T-helper 22 cell (primary cell): ENCODE results near the gene GSK3A.
A peak's percentile ranks its signal among the peaks of the same experiment; 100 is the strongest.

Experiments
- DNase-seq: peaks from one replicate; pipeline ENCODE4 v3.0.0-alpha.2; 2020; ENCODE audit warnings: low read depth

Gene GSK3A

GRCh38 chr19:42242512-42243409, at the start of gene GSK3A:
Gene GSK3A (minus strand): TSS chr19:42242602. CDS start chr19:42242465, 137 bp downstream.
- peak; percentile 97 for DNase-seq

DNA sequence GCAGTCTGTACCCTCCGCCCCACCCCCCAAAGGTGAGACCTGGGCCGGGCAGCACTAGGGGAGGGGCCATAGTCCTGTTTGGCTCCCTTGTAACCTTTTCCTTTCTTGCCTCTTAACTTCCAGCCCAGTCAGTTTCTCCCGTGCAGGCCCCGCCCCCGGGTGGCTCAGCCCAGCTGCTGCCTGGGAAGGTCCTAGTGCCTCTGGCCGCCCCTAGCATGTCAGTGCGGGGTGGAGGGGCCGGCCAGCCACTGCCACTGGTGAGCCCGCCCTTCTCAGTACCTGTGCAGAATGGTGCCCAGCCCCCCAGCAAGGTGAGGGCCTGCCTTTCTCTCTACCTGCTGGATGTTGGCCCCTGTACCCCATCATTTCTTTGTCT, 49.0 kb upstream of the GSK3A start:
- no peak for DNase-seq

GRCh38 chr19:42290523-42291434, 48.4 kb upstream of the GSK3A start:
- DNase-seq, result no peak

DNA sequence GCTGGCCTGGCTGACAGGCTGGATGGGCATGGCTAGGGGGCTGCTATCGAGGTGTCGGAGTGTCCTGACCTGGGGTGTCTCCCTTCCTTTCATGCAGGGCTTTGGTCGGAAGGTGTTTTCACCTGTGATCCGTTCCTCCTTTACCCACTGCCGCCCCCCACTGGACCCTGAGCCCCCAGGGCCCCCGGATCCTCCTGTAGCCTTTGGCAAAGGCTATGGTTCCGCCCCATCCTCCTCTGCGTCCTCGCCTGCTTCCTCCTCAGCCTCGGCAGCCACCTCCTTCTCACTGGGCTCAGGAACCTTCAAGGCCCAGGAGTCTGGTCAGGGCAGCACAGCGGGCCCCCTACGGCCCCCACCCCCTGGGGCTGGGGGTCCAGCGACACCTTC, 47.7 kb upstream of the GSK3A start:
- DNase-seq, result no peak

- DNase-seq, result no peak
Observed at GRCh38 chr19:42289556-42290041, 47.2 kb upstream of the GSK3A start.

- DNase-seq, result no peak
Observed at GRCh38 chr19:42288881-42289555, 46.6 kb upstream of the GSK3A start.

DNA sequence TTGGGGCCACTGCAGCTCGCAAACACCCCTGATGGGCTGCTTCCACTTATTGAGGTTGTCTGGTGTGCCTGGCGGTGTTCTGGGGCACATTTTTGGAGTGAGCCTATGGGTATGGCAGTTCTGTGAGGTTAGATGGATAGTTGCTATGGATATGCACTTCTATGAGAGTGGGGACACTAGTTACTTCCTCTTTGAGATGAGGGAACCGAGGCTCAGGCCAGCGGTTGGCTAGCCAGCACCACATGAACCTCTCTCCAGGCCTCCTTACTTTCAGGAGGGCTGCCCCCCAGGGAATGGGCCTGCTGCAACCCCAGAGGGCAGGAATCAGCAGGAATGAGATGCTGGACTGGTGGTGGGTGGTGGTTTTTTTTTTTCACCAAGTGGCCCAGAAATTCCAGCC, 46.0 kb upstream of the GSK3A start:
- DNase-seq, result no peak

- no peak for DNase-seq
Observed at GRCh38 chr19:42287827-42288107, 45.4 kb upstream of the GSK3A start.

DNA sequence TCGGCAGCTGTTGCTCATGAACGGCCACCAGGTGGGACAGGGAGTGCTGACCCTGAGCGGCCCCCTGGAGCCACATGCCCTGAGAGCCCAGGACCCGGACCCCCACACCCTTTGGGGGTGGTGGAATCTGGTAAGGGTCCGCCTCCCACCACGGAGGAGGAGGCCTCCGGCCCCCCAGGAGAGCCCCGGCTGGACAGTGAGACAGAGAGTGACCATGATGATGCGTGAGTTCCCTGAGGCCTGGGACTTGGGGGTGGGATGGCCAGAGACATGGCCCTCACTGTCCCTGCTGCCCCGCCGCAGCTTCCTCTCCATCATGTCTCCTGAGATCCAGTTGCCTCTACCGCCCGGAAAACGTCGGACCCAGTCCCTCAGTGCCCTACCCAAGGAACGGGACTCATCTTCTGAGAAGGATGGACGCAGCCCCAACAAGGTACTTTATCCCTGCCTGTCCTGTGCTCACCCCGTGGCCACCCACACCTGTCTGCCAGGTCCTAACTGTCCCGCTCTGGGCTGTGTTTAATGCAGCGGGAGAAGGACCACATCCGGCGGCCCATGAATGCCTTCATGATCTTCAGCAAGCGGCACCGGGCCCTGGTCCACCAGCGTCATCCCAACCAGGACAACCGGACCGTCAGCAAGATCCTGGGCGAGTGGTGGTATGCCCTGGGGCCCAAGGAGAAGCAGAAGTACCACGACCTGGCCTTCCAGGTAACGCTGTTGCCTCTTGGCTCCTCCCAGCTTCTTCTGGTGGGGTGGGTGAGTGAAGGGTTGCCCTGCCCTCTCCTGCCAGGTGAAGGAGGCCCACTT, 44.8 kb upstream of the GSK3A start:
- DNase-seq, result no peak

DNA sequence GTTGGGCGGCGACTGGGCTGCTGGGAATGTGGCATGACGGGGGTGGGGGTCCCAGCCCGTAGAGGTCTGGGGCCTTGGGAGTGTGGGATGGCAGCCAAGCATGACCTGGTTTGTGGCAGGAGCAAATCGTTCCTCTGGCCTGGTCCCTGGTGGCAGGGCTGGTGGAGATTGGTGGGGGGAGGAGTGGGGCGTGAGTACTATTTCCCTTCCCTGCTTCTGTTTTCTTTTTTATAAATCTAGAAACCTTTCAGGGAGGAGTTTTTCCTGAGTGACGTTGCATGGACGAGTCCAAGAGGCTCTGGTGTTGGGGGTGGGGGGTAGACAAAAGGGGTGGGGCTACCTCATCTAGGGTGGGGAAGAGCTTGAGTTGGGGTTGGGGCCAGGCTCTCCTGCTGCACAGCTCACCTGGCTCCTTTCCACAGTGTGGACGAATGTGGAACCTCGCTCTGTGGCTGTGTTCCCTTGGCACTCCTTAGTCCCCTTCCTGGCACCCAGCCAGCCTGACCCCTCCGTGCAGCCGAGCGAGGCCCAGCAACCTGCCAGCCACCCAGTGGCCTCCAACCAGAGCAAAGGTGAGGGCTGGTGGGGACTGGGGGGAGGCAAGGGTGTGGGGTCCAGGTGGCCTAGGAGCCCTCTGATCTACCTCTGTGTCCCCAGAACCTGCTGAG, 44.1 kb upstream of the GSK3A start:
- DNase-seq, result no peak

DNA sequence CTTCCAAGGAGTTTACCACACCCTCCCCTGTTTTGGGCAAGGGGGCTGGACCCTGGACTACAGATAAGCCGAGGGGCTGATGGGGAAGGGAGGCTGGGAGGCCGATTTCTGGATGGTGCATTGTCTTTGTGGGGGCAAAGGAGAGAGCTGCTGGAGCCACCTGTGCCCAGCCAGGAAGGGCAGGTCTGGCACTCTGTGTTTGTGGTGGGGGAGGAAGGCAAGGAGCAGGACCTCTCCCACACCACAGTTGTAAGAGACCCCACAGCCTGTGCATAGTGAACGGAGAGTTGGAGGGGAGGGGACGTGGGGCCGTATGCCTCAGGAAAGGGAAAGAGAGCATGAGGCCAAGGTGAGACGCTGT, 43.6 kb upstream of the GSK3A start:
- no peak for DNase-seq

- DNase-seq, result no peak
Observed at GRCh38 chr19:42285541-42285941, 43.1 kb upstream of the GSK3A start.

DNA sequence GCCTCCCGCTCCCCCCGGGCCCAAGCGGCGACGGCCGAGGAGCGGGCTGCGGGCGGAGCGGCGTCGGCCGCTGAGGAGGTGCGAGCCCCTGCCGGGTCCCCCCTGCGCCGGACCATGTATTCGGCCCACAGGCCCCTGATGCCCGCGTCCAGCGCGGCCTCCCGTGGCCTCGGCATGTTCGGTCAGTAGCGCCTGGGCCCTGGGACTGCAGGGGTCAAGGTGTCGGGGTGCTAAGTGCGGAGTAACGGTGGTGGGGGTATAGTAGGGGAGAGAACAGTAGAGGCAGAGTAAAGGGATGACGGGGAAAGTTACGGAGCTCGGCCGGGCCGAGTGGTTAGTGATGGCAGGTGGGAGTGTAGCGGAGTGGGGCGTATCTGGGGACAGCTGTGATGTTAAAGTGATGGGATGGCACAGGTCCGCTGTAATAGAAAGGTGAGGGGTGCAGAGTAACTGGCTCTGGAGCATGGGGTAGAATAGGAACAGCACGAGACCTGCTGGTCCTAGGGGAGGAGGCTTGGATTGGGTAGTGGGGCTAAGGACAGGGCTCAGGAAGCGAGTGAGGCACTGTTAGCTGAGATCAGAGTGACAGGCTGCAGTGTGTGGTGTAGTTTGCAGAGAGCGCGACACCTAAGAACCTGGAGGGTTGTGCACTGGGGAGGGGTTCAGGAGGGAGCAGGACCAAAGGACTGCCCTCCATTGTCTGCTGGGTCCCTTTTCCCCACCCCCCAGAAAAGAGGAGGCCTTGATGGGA, 42.4 kb upstream of the GSK3A start:
- DNase-seq, result no peak

DNA sequence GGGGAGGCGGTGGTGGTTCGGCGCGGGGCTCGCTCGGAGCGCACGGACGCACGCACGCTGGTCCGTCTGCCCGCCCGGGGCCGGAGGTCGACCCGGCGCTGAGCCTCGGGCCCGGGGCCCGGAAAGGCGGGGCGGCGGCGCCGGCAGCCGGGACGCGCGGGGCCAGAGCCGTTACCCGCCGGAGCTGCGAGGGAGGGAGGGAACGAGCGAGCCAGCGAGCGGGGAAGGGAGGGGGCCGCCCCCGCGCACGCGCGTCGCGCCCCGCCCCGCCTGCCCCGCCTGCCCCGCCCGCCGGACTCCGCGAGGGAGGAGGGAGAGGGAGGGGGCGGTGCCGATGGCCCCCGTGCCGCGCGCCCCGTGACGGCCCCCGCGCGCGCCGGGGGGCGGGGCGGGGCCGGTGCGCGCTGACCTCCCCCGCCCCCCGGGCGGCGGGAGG, 41.7 kb upstream of the GSK3A start:
- DNase-seq, result peak; percentile 82

- peak; percentile 94 for DNase-seq
Observed at GRCh38 chr19:42283188-42284065, 41.0 kb upstream of the GSK3A start.

DNA sequence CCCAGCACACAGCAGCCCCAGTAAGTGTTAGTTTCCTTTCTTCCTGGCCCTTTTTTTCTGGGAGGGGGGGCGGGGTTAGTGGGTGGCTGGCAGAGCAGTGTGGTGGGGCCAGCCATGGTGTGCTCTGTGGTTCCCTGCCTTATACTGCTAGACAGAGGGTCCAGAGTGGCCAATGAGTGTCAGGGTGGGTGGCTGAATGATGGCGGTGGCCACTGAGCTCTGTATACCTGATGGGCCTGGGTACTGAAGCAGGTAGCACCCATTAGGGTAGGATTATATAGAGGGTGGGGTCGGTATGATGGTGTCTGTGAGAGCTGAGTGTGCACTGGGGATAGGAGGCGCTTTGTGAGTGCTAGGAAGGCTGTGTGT, 40.4 kb upstream of the GSK3A start:
- DNase-seq, result no peak

DNA sequence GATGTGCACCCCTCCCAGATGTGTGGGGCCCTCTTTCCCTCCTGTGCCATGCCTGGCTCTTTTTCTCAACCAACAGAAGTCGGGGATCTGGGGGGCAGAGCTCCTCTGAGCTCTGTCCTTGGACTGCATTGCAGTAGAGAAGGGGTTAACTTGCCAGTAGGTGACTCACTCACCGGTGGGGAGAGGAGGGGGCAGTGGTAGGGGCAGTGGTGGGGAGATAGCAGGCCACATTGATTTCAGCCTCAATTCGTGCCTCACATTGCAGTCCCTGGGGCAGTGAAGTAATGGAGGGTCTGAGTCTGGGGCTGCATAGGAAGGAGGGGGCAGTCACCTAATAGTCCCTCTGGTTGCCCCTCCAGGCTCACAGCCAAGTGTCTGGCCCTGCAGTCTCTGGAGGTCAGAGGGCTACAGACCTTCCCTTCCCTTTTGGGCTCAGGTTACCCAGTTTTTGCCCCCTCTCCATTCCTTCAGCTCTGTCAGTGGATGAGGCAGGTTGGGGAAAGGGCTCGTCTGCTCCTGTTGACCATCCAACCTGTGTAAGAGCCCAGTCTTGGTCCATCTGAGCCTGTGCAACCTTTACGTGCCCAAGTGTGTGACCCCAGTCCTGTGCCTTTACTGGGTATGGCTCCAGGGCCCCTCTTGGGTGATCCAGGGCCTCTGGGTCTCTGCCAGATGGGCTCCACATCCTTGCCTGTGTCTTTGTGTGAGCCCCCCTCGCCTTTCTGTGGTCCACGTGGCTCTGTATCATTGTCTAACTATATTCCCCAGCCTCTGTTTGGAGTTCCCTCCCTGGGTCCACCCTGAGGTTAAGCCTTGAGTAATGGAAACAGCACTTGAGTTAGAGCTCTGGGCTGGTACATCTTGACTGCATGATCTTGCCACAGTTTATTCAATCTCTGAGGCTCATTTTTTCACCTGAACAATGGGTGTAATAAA, 39.7 kb upstream of the GSK3A start:
- DNase-seq, result no peak

DNA sequence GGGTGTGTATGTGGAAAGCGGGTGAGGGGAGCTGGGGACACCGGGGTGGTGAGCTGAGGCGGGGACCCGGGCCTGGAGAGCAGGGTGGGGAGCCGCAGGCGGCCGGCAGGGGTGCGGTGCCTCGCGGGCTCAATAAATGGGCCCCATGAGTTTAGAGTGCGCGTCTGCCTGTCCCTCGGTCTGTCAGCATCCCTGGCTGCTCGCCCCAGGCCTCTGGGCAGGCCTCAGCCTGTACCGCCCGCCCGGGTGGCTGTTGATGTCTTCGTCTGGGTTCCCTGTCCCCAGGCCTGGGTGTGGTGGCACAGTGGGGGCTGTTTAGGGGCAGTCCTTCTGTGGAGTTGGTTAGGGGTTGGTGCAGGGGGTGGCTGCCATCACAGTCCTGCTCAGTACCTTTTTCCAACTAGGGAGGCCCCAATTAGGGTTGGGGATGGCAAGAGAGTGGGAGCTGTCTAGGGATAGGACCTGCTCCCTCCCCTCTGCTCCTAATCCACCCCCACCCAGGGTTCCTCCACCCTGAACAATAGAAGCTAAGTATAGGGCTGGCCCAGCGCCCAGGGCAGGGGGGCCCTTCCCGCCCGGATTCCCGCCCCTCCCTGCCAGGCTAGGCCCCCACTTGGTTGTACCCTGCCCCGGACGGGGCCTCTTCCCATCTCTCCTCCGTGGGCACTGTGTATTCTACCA, 38.9 kb upstream of the GSK3A start:
- DNase-seq, result no peak
